Right cardiac atrium (tissue), 5 donors: Measurements from ENCODE around the gene ZNF611. TPM values are rescaled to one million over a fixed set of nuclear protein-coding genes. Genes with fewer than 3 reads are reported as not detected.
"Not testable (repeated sequence)": the region's sequence is repeated elsewhere in the genome, so short reads cannot be mapped to it uniquely, and the experiment has no call there.

Experiments
- ATAC-seq, 2 donors: fragments of 200-7000 bp; cut with Tn5 transposase; one replicate each; pipeline versions ENCODE4 v1.8.0 to v1.9.1; 2020; ENCODE audit warnings: moderate library complexity in 2 of 2, mild to moderate bottlenecking in 1 of 2
- DNase-seq, 3 donors: peaks; one replicate each; pipeline ENCODE4 v3.0.0-alpha.2; 2020
- H3K27ac ChIP-seq: one replicate; pipeline ENCODE4 v1.5.1; 2013; ENCODE audit warnings: mild to moderate bottlenecking, low read length, control low read depth, moderate library complexity
- H3K27me3 ChIP-seq: one replicate; pipeline ENCODE4 v1.6.1; 2013; ENCODE audit not compliant: control insufficient read depth, insufficient read depth
- H3K4me1 ChIP-seq: one replicate; pipeline ENCODE4 v1.6.1; 2013; ENCODE audit warnings: low read length; ENCODE audit not compliant: control insufficient read depth, insufficient read depth
- H3K4me3 ChIP-seq: one replicate; pipeline ENCODE4 v1.5.1; 2013; ENCODE audit warnings: low read length, control low read depth
- H3K9me3 ChIP-seq: one replicate; pipeline ENCODE4 v1.6.1; 2013; ENCODE audit warnings: low read length; ENCODE audit not compliant: control insufficient read depth
- WGBS: extraction: QIAGEN DNeasy Blood & Tissue Kit; methylation state at CpG from one replicate; pipeline ENCODE4 v1.1.7; 2013; 5-methylcytosine and 5-hydroxymethylcytosine counted together
- intact Hi-C, 4 donors: fragments of 100-400 bp; cut with DNase I; formaldehyde crosslinking; loops; one replicate each; pipeline versions ENCODE4 v1.11.0 to v1.14.0; 2022 to 2023
- polyA plus RNA-seq: library from polyadenylated mRNA; stranded (reverse); fragments of 200-250 nt; gene quantifications from one replicate; pipeline ENCODE4 v1.2.3, GENCODE V29; 2013
- total RNA-seq, 4 donors: library from RNA; stranded (reverse); fragmentation: NEBNext Ultra II Directional; extraction: Animal tissue kit (Norgen Biotek cat#: 25700); gene quantifications; one replicate each; pipeline ENCODE4 v1.2.1, GENCODE V29; 2021
- donor health status: healthy with polysubstance abuse.
- donor health status: DM: no; HTN: yes; CAD: no.
- donor health status: DM: no; HTN: no; CAD: no.
- donor health status: DM: no; HTN: yes; CAD: no; lungs with severe emphysema.
- donor health status: DM: yes; HTN: yes; CAD: no.

ZNF611 gene
- total and polyA plus RNA-seq, 5 donors = 5.9 to 12.1 (median 8.9) TPM

GRCh38 chr19:52694281-52694680, 40.6 kb downstream of the ZNF611 start:
- ATAC-seq, H3K4me3 ChIP-seq, H3K27me3 ChIP-seq, H3K9me3 ChIP-seq, H3K27ac ChIP-seq, intact Hi-C loops, H3K4me1 ChIP-seq, DNase-seq: not testable (repeated sequence)
- WGBS = 90% methylated on average over 3 of the region's 3 CpGs

- H3K4me1 ChIP-seq = no peaks in the 10 kb centered on the region
- intact Hi-C loops = no loop called here
- DNase-seq (no peak), ATAC-seq (no peak)
- H3K27ac ChIP-seq = no peak overlapping the region
- no peak overlapping the region for H3K4me3 ChIP-seq
- 83% methylated on average over 8 of the region's 8 CpGs for WGBS
- H3K27me3 ChIP-seq = no peaks in the 10 kb centered on the region
- H3K9me3 ChIP-seq = no peaks in the 10 kb centered on the region
These were observed 42.3 kb downstream of the ZNF611 start for GRCh38 chr19:52692431-52693008.

GRCh38 chr19:52691737-52692136, 43.1 kb downstream of the ZNF611 start:
- ATAC-seq (no peak), DNase-seq (no peak)
- no peak overlapping the region for H3K4me3 ChIP-seq
- no peaks in the 10 kb centered on the region for H3K4me1 ChIP-seq
- intact Hi-C loops = no loop called here
- 48% methylated on average over 2 of the region's 2 CpGs for WGBS
- no peaks in the 10 kb centered on the region for H3K27me3 ChIP-seq
- no peak overlapping the region for H3K27ac ChIP-seq
- no peaks in the 10 kb centered on the region for H3K9me3 ChIP-seq

GRCh38 chr19:52691215-52691610, 43.6 kb downstream of the ZNF611 start:
- DNase-seq (peak in 1 of 3 donors; percentile 47), ATAC-seq (no peak)
- H3K4me3 ChIP-seq = peak overlapping the region; percentile 62
- H3K27me3 ChIP-seq = no peaks in the 10 kb centered on the region
- H3K4me1 ChIP-seq = no peaks in the 10 kb centered on the region
- H3K27ac ChIP-seq = peak overlapping the region; percentile 75
- intact Hi-C loops = no loop called here
- WGBS = 35% methylated on average over 15 of the region's 15 CpGs
- no peaks in the 10 kb centered on the region for H3K9me3 ChIP-seq

- ATAC-seq (peak; percentile 100), DNase-seq (peak; percentile 97 to 99 (median 98))
- no peaks in the 10 kb centered on the region for H3K27me3 ChIP-seq
- under 1% methylated on average over 47 of the region's 47 CpGs for WGBS
- no peaks in the 10 kb centered on the region for H3K4me1 ChIP-seq
- peak overlapping the region; percentile 75 for H3K27ac ChIP-seq
- H3K4me3 ChIP-seq = peak overlapping the region; percentile 62
- intact Hi-C loops = no loop called here
- H3K9me3 ChIP-seq = no peaks in the 10 kb centered on the region
These were observed 44.3 kb downstream of the ZNF611 start for GRCh38 chr19:52690369-52691214.

GRCh38 chr19:52689843-52690368, 44.9 kb downstream of the ZNF611 start:
- DNase-seq (peak; percentile 49 to 84 (median 80)), ATAC-seq (peak; percentile 63 to 72)
- H3K27me3 ChIP-seq = no peaks in the 10 kb centered on the region
- no peaks in the 10 kb centered on the region for H3K9me3 ChIP-seq
- intact Hi-C loops = no loop called here
- WGBS = under 1% methylated on average over 32 of the region's 32 CpGs
- peak overlapping the region; percentile 69 for H3K27ac ChIP-seq
- peak overlapping the region; percentile 62 for H3K4me3 ChIP-seq
- H3K4me1 ChIP-seq = no peaks in the 10 kb centered on the region

GRCh38 chr19:52688925-52689796, 45.7 kb downstream of the ZNF611 start:
- H3K4me1 ChIP-seq = not testable (repeated sequence)

GRCh38 chr19:52688335-52688734, 46.5 kb downstream of the ZNF611 start:
- Histone ChIP-seq H3K27me3 (no peaks in the 10 kb centered on the region), H3K27ac (no peak overlapping the region), H3K9me3 (no peaks in the 10 kb centered on the region), H3K4me3 (no peak overlapping the region), H3K4me1 (no peaks in the 10 kb centered on the region)
- DNase-seq (no peak), ATAC-seq (no peak)
- WGBS = 79% methylated on average over 2 of the region's 2 CpGs
- intact Hi-C loops = no loop called here

More at GRCh38 chr19:52688925-52689796, 45.7 kb downstream of the ZNF611 start:
- H3K9me3 ChIP-seq, DNase-seq, ATAC-seq, H3K27ac ChIP-seq, H3K27me3 ChIP-seq, intact Hi-C loops: not testable (repeated sequence)
- 18% methylated on average over 6 of the region's 6 CpGs for WGBS
- peak overlapping the region; percentile 62 for H3K4me3 ChIP-seq

GRCh38 chr19:52687684-52688083, 47.2 kb downstream of the ZNF611 start:
- WGBS = 90% methylated on average over 3 of the region's 3 CpGs
- intact Hi-C loops = no loop called here
- Histone ChIP-seq H3K27ac (no peak overlapping the region), H3K9me3 (no peaks in the 10 kb centered on the region), H3K4me1 (no peaks in the 10 kb centered on the region), H3K4me3 (no peak overlapping the region), H3K27me3 (no peaks in the 10 kb centered on the region)
- ATAC-seq (no peak), DNase-seq (no peak)

- H3K27me3 ChIP-seq = no peaks in the 10 kb centered on the region
- H3K27ac ChIP-seq = no peak overlapping the region
- no peaks in the 10 kb centered on the region for H3K9me3 ChIP-seq
- ATAC-seq (no peak), DNase-seq (no peak)
- H3K4me1 ChIP-seq = no peaks in the 10 kb centered on the region
- H3K4me3 ChIP-seq = no peak overlapping the region
- intact Hi-C loops = no loop called here
- WGBS = 46% methylated on average over 1 of the region's 1 CpG
These were observed 49.0 kb downstream of the ZNF611 start for GRCh38 chr19:52685811-52686210.
